KMS-11 (cell line): ENCODE measurements around the gene EFNA4.

Experiments used
- H2AFZ ChIP-seq: fragments of 200-600 bp; sonication (generic); 2 replicates; pipeline ENCODE4 v1.6.1; 2016; ENCODE audit warnings: antibody characterized with exemption, mixed run types, low read depth
- H3K27ac ChIP-seq: fragments of 200-600 bp; sonication (generic); 2 replicates; pipeline ENCODE4 v1.6.1; 2016; ENCODE audit warnings: mild to moderate bottlenecking, mixed run types
- H3K27me3 ChIP-seq: fragments of 200-600 bp; sonication (generic); 2 replicates; pipeline ENCODE4 v1.6.1; 2017; ENCODE audit warnings: mild to moderate bottlenecking, low read depth, mixed run types, moderate library complexity; ENCODE audit not compliant: insufficient read depth
- H3K36me3 ChIP-seq: fragments of 200-600 bp; sonication (generic); 2 replicates; pipeline ENCODE4 v1.6.1; 2017; ENCODE audit warnings: mild to moderate bottlenecking, mixed run types; ENCODE audit not compliant: insufficient read depth
- H3K4me1 ChIP-seq: fragments of 200-600 bp; sonication (generic); 2 replicates; pipeline ENCODE4 v1.6.1; 2016; ENCODE audit warnings: mild to moderate bottlenecking, low read depth, mixed run types; ENCODE audit not compliant: poor library complexity, severe bottlenecking
- H3K4me2 ChIP-seq: fragments of 200-600 bp; sonication (generic); 2 replicates; pipeline ENCODE4 v1.7.0; 2016; ENCODE audit warnings: mild to moderate bottlenecking, mixed run types
- H3K4me3 ChIP-seq: fragments of 200-600 bp; sonication (generic); IDR thresholded peaks from 2 replicates; pipeline ENCODE4 v1.6.1; 2017; ENCODE audit warnings: low read depth, low read length, mixed read lengths; ENCODE audit not compliant: insufficient read depth
- H3K79me2 ChIP-seq: fragments of 200-600 bp; sonication (generic); 2 replicates; pipeline ENCODE4 v1.6.1; 2016; ENCODE audit warnings: low read depth, mixed run types; ENCODE audit not compliant: insufficient read depth
- H3K9ac ChIP-seq: fragments of 200-600 bp; sonication (generic); 2 replicates; pipeline ENCODE4 v1.6.1; 2016; ENCODE audit warnings: mild to moderate bottlenecking, mixed run types
- H4K20me1 ChIP-seq: fragments of 200-600 bp; sonication (generic); 2 replicates; pipeline ENCODE4 v1.6.1; 2016; ENCODE audit warnings: mild to moderate bottlenecking, mixed run types; ENCODE audit not compliant: insufficient read depth
- TF ChIP-seq, protein P1 (sequence below): fragments of 200-600 bp; sonication (generic); conservative IDR thresholded peaks from 2 replicates; pipeline ENCODE4 v1.6.1; 2017; ENCODE audit warnings: low read depth, mild to moderate bottlenecking, antibody characterized with exemption, low read length, moderate library complexity, mixed read lengths

EFNA4 gene

GRCh38 chr1:155072531-155073289 is 9.2 kb downstream of the EFNA4 start:
- Histone ChIP-seq H3K27ac (no peak overlapping the region), H3K4me2 (no peak overlapping the region), H3K4me1 (peaks cover 19% of the 10 kb centered on the region), H3K9ac (no peak overlapping the region), H4K20me1 (no peaks in the 10 kb centered on the region), H2AFZ (no peak overlapping the region), H3K79me2 (no peaks in the 10 kb centered on the region), H3K4me3 (no peak overlapping the region), H3K27me3 (peaks cover 4% of the 10 kb centered on the region; the same call in 1 of the 2 replicates), H3K36me3 (no peaks in the 10 kb centered on the region)
- TF ChIP-seq, protein P1, sequence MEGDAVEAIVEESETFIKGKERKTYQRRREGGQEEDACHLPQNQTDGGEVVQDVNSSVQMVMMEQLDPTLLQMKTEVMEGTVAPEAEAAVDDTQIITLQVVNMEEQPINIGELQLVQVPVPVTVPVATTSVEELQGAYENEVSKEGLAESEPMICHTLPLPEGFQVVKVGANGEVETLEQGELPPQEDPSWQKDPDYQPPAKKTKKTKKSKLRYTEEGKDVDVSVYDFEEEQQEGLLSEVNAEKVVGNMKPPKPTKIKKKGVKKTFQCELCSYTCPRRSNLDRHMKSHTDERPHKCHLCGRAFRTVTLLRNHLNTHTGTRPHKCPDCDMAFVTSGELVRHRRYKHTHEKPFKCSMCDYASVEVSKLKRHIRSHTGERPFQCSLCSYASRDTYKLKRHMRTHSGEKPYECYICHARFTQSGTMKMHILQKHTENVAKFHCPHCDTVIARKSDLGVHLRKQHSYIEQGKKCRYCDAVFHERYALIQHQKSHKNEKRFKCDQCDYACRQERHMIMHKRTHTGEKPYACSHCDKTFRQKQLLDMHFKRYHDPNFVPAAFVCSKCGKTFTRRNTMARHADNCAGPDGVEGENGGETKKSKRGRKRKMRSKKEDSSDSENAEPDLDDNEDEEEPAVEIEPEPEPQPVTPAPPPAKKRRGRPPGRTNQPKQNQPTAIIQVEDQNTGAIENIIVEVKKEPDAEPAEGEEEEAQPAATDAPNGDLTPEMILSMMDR, result no peak

DNA sequence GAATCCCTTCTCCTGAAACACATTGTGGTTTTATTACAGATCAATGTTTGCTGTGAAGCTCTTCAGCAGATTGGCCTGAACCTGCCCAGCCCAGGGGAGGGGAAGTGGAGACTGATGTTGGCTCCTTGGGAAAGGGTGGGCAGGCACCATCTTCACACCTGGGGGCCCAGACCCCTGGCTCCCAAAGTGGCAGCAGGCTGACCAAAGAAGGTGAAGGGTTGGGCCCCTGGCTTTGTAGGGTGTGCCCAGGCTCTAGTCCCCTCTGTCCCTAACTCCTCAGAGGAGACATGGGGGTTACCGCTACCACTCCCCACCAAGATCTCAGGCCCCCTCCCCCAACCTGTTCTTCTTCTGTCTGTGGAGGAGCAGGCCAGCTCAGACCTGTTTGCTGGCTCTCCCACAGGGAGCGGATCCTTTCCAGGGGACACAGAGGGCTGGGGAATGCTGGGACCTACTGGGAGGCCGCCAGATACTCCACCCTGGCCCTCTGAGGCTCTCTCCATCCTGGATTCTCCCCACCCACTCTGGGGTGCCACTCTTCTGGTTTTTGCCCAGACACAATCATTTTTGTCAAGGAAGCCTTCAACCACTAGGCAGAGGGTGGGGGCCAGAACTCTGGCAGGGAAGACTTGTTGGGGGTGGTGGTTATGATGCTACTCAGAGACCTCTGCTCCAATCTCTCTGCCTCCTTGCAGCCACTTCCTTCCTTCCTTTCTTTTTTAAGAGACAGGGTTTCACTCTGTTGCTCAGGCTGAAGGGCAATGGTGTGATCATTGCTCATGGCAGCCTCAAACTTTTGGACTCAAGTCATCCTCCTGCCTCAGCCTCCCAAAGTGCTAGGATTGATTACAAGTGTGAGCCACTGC is 10.1 kb downstream of the EFNA4 start:
- H3K36me3 ChIP-seq, result no peaks in the 10 kb centered on the region
- H3K9ac ChIP-seq, result no peak overlapping the region
- peaks cover 12% of the 10 kb centered on the region; the same call in 1 of the 2 replicates for H3K27me3 ChIP-seq
- no peaks in the 10 kb centered on the region for H4K20me1 ChIP-seq
- peaks cover 28% of the 10 kb centered on the region for H3K4me1 ChIP-seq
- no peak overlapping the region for H2AFZ ChIP-seq
- H3K4me3 ChIP-seq, result no peak overlapping the region
- no peak overlapping the region for H3K4me2 ChIP-seq
- H3K79me2 ChIP-seq, result no peaks in the 10 kb centered on the region
- TF ChIP-seq, protein P1, result no peak
- H3K27ac ChIP-seq, result no peak overlapping the region

DNA sequence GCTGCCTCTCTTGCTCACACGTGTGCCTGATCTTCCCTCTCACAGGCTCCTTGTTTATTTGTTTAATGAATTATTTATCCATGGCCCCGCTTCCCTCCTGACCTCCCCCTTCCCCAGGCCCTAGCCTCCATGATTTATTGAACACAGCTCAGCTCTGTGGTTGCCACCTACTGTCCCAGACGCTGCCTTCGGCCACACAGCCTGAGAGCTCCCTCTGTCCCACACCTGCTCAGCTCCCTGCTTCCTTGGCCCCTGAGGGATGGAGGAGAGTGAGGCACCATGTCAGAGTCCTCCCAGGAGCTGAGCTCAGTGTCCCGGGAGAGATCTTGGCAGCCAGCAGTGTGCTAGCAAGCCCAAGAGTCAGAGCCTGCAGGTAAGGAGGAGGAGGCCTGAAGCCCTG is 12.0 kb downstream of the EFNA4 start:
- Histone ChIP-seq H3K27ac (no peak overlapping the region), H3K27me3 (peaks cover 32% of the 10 kb centered on the region)
- TF ChIP-seq, protein P1, result no peak

DNA sequence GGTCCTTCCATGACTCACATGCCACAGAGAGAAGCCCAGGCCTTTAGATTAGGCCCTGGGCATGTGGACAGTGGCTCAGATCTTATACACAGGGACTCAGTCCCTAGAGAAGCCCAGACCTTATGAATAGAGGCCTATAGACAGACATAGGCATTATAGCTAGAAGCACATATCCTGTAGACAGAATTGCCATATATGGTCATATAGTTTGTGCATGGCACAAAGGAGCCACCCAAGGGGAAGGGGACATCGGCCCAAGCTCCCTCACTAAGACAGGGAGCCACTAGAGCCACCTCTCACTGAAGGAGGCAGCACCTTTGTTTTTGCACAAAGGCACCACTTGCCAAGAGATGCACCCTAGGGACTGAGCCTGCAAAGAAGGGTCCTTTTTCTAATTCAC is 12.8 kb downstream of the EFNA4 start:
- H3K9ac ChIP-seq, result no peak overlapping the region
- H2AFZ ChIP-seq, result no peak overlapping the region
- TF ChIP-seq, protein P1, result no peak
- peaks cover 40% of the 10 kb centered on the region for H3K27me3 ChIP-seq
- H3K4me1 ChIP-seq, result peaks cover 48% of the 10 kb centered on the region
- H3K36me3 ChIP-seq, result no peaks in the 10 kb centered on the region
- H3K4me3 ChIP-seq, result no peak overlapping the region
- H3K4me2 ChIP-seq, result no peak overlapping the region
- H4K20me1 ChIP-seq, result no peaks in the 10 kb centered on the region
- H3K79me2 ChIP-seq, result no peaks in the 10 kb centered on the region
- H3K27ac ChIP-seq, result no peak overlapping the region

More for the DNA sequence above, 12.0 kb downstream of the EFNA4 start:
- Histone ChIP-seq H3K4me2 (no peak overlapping the region), H3K4me3 (no peak overlapping the region), H2AFZ (no peak overlapping the region), H3K79me2 (no peaks in the 10 kb centered on the region), H3K9ac (no peak overlapping the region), H3K4me1 (peaks cover 39% of the 10 kb centered on the region), H3K36me3 (no peaks in the 10 kb centered on the region), H4K20me1 (no peaks in the 10 kb centered on the region)
